Cerebellar cortex (tissue), 1 donor: Measurements from ENCODE around the gene KBTBD4.
"Not testable (repeated sequence)": the region's sequence is repeated elsewhere in the genome, so short reads cannot be mapped to it uniquely, and the experiment has no call there.

Experiments
- DNase-seq: peaks from one replicate; pipeline ENCODE4 v3.0.0-alpha.2; 2015; ENCODE audit warnings: low spot score

The KBTBD4 gene

GRCh38 chr11:47560426-47560825 lies 18.3 kb downstream of the KBTBD4 start:
- DNase-seq, result no peak

DNA sequence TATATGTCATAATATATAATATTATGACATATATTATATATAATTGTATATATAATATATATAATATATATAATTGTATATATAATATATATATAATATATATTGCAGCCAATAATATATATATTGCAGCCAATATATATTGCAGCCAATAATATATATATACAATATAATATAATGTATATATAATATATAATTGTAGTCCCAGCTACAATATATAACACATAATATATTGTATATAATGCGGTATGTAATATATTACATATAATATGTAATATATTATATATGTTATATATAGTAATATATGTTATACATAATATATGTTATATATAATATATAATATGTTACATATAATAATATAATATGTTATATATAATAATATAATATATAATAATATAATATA lies 20.1 kb downstream of the KBTBD4 start:
- DNase-seq, result no peak

DNA sequence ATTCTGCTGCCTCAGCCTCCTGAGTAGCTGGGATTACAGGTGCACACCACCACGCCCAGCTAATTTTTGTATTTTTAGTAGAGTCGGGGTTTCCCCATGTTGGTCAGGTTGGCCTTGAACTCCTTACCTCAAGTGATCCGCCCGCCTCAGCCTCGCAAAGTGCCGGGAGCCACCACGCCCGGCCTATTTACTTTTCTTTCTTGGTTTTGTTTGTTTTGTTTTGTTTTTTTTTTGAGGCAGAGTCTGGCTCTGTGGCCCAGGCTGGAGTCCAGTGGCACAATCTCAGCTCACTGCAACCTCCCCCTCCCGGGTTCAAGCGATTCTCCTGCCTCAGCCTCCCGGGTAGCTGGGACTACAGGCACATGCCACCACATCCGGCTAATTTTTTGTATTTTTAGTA lies 21.8 kb downstream of the KBTBD4 start:
- DNase-seq, result not testable (repeated sequence)

DNA sequence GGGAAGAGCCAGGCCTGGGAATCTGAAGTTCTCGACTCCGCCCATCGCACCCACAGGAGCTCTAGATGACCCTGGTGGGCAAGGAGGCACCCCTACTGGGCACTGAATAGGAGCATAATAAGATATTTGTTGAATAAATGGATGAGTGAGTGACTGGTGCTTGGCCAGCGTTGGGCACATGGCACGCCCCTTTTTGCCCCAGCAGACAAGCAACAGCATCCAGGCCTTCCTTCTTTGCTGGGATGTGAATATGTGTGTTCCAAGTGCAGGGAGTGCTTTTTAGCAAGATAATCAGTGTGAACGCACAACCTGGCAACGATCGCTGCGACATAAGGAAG lies 25.4 kb downstream of the KBTBD4 start:
- DNase-seq, result peak; percentile 67

DNA sequence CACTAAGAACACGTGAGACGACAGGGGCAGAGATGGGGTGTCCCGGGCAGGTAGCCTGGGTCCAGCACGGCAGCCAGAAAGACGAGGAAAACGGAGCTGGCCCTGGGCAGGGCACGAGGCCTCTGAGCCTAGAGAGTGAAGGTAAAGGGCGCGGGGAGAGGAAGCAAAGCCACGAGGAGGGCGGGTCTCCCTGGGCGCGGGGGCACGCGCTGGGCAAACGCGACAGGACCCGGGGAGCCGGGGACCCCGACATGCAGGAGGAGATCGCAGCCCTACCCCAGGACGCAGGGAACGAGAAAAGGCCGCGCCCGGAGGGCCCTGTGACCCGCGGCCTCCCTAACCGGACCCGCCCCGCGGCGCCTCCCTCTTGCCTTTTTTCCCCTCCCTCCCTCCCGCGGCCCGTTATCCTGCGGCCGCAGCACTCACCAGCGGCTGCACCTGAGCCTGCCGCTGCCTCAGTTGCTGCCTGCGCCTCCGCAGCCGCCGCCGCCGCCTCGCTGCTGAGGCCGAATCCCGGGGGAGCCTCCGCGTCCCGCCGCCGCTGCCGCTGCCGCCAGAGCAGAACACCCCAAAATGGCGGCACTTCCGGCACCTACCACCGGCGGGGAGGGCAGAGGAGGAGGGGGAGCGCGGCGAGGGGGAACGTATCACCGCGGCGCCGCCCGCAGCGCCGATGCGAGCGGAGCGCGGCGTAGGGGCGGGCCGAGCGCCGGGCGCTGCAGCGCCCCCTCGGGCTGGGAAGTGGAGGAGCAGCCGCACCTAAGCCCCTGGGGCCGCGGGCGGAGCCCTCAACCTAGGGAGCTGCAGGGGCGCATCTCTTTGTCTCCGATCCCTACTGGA lies 26.0 kb downstream of the KBTBD4 start, which contains the start of gene CELF1:
Gene CELF1, minus strand, starts transcription at position 567 of the 840 bp plus-strand sequence. CDS start 53,609 bp downstream, outside the sequence.
- DNase-seq, result peak; percentile 88

- DNase-seq, result peak; percentile 32
Measured at GRCh38 chr11:47552056-47552565, 26.7 kb downstream of the KBTBD4 start.

- peak; percentile 55 for DNase-seq
Measured at GRCh38 chr11:47551086-47551485, 27.7 kb downstream of the KBTBD4 start.

DNA sequence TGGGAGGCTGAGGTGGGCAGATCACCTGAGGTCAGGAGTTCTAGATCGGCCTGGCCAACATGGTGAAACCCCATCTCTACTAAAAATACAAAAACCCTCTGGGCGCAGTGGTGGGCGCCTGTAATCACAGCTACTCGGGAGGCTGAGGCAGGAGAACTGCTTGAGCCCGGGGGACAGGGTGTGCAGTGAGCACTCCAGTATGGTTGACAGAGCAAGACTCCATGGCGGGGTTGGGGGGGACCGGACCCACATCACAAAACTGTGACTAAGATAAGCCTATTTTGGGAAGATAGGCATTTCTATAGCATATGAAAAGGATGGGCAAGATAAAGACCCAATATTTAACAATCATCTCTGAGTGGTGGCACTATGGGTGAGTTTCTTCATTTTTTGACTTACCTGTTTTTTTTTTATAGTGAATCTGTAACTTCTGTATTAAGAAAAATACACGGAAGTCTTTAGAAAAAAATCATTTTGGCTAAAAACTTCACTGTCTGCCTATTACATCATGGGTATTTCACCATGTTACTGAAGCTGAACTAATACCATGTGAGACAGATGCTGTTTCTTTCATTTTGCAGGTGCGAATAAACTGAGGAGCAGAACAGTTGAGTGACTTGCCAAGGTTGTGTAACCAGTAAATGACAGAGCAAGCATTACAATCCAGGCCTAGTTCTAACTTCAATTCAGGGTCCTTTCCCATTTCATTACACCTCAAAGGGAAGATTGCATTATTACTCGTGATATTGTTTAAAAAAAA lies 28.3 kb downstream of the KBTBD4 start:
- DNase-seq, result no peak

DNA sequence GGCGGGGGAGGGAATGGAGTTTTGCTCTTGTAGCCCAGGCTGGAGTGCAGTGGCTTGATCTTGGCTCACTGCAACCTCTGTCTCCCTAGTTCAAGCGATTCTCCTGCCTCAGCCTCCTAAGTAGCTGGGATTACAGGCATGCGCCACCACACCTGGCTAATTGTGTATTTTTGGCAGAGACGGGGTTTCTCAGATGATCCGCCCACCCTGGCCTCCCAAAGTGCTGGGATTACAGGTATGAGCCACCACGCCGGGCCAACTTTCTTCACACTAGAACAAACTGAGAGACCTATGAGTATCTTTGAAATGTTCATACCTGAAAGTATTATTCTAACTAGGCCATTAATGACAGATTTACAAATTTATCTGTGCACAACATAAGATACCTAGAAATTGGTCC lies 32.5 kb downstream of the KBTBD4 start:
- DNase-seq, result not testable (repeated sequence)

DNA sequence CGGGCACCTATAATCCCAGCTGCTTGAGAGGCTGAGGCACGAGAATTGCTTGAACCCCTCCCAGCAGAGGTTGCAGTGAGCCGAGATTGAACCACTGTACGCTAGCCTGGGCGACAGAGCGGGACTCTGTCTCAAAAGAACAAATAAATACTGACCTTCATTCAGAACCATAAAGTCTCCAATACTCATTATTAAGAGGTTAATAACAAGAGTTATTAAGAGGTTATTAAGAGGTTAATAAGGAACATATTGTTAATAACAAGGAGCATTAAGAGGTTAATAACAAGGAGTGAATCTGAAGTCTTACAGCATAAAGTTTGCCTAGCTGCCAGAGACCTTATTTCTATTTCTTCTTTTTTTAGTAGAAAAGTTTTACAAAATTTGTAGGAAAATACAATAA lies 33.5 kb downstream of the KBTBD4 start:
- DNase-seq, result no peak

- DNase-seq, result no peak
Measured at GRCh38 chr11:47541070-47541469, 37.7 kb downstream of the KBTBD4 start.

- DNase-seq, result no peak
Measured at GRCh38 chr11:47539681-47540039, 39.1 kb downstream of the KBTBD4 start.

GRCh38 chr11:47538741-47539565 lies 39.8 kb downstream of the KBTBD4 start:
- no peak for DNase-seq

- no peak for DNase-seq
Measured at GRCh38 chr11:47536915-47537314, 41.9 kb downstream of the KBTBD4 start.

GRCh38 chr11:47534704-47535251 lies 44.0 kb downstream of the KBTBD4 start:
- no peak for DNase-seq

GRCh38 chr11:47533690-47534151 lies 45.0 kb downstream of the KBTBD4 start:
- DNase-seq, result no peak

- no peak for DNase-seq
Measured at GRCh38 chr11:47532597-47533213, 46.1 kb downstream of the KBTBD4 start.

GRCh38 chr11:47531666-47532065 lies 47.1 kb downstream of the KBTBD4 start:
- DNase-seq, result no peak

DNA sequence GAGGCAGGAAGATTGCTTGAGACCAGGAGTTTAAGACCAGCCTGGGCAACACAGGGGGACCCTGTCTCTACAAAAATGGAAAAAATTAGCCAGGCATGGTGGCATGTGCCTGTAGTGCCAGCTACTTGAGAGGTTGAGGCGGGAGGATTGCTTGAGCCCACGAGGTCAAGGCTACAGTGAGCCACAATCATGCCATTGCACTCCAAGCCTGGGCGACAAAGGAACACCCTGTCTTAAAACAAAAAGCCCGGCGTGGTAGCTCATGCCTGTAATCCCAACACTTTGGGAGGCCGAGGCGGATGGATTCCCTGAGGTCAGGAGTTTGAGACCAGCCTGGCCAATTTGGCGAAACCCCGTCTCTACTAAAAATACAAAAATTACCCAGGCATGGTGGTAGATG lies 48.0 kb downstream of the KBTBD4 start:
- DNase-seq, result not testable (repeated sequence)

DNA sequence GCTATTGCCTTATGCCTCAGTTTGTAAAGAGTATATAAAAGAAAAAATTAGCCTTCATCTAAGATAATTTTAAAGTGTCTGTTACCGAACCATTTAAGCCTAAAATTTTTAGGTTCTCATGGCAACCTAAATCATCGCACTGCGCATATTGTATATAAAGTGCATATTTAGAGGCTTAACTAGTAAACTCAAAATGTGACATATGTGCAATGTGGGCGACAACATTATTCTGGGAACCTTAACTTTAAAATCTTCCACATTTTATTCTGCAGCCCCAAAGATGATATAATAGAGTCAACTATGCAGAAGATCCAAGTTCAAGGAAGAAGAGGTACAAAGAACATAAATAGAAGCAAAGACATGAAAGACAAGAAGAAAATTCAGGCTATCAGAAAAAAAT lies 48.8 kb downstream of the KBTBD4 start:
- no peak for DNase-seq

GRCh38 chr11:47527186-47527585 lies 51.6 kb downstream of the KBTBD4 start:
- no peak for DNase-seq
